ENCODE results near the gene RNGTT. TPM values are rescaled to one million over a fixed set of nuclear protein-coding genes. Genes with fewer than 3 reads are reported as not detected.

RNGTT gene
- total RNA-seq, 1 experiment from 2014 or later: 15.2 TPM

DNA sequence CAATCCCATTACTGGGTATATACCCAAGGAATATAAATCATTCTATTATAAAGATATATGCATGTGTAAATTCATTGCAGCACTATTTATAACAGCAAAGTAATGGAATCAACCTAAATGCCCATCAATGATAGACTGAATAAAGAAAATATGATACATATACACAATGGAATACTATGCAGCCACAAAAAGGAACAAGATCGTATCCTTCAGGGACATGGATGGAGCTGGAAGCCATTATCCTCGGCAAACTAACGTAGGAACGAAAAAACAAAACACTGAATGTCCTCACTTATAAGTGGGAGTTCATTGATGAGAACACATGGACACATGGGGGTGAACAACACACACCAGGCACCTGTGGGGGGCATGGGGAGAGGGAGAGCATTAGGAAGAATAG is 156.7 kb downstream of the RNGTT start:
- CTCF ChIA-PET: no interaction called here
- Histone ChIP-seq H3K79me2 (ENCODE audit: low read depth) (no peaks in the 10 kb centered on the region), H3K27me3 (ENCODE audit: insufficient read depth, low read depth) (no peaks in the 10 kb centered on the region), H3K36me3 (ENCODE audit: low read depth) (no peaks in the 10 kb centered on the region), H2AFZ (no peak overlapping the region), H4K20me1 (ENCODE audit: insufficient read depth) (no peaks in the 10 kb centered on the region), H3K9me2 (ENCODE audit: insufficient read depth) (no peaks in the 10 kb centered on the region), H3K4me3 (no peak overlapping the region), H3K9me3 (ENCODE audit: insufficient read depth, low read depth) (no peaks in the 10 kb centered on the region), H3K4me2 (no peak overlapping the region), H3F3A (ENCODE audit: insufficient read depth, low read depth) (no peaks in the 10 kb centered on the region), H3K27ac (no peak overlapping the region), H3K4me1 (replicated peaks; ENCODE audit: insufficient read depth) (no peaks in the 10 kb centered on the region)
- POLR2A ChIA-PET (ENCODE audit: unreplicated experiment): no interaction called here
- no TSS peak for BruUV-seq (replicated peaks)
- TF ChIP-seq EZH2 (IDR thresholded peaks at IDR 0.05; ENCODE audit: low read depth): no peak
- TF ChIP-seq, protein P1, sequence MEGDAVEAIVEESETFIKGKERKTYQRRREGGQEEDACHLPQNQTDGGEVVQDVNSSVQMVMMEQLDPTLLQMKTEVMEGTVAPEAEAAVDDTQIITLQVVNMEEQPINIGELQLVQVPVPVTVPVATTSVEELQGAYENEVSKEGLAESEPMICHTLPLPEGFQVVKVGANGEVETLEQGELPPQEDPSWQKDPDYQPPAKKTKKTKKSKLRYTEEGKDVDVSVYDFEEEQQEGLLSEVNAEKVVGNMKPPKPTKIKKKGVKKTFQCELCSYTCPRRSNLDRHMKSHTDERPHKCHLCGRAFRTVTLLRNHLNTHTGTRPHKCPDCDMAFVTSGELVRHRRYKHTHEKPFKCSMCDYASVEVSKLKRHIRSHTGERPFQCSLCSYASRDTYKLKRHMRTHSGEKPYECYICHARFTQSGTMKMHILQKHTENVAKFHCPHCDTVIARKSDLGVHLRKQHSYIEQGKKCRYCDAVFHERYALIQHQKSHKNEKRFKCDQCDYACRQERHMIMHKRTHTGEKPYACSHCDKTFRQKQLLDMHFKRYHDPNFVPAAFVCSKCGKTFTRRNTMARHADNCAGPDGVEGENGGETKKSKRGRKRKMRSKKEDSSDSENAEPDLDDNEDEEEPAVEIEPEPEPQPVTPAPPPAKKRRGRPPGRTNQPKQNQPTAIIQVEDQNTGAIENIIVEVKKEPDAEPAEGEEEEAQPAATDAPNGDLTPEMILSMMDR (conservative IDR thresholded peaks at IDR 0.05): no peak
- intact Hi-C loops (cut with micrococcal nuclease; ENCODE audit: unreplicated experiment): no loop called here
- DNase-seq: no peak

DNA sequence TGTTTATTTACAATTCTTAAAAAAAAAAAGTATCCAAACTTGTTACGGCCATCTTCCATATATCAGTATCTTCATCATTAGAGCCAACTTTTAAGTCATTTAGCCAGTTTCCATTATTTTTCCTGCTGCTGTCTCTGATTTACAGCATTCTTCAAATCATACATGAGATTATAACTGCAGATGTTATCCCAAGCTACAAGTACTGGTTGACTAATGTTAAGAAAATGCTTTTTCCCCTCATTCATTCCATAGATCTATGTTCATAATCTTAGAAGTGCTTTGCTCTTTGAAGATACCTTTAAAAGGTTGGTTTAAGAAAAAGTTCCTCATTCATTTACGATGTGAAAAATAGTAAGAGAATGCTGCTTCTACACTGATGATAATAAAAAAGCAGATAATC is 158.7 kb downstream of the RNGTT start:
- Histone ChIP-seq H3K9me2 (ENCODE audit: insufficient read depth) (no peaks in the 10 kb centered on the region), H3K79me2 (ENCODE audit: low read depth) (no peaks in the 10 kb centered on the region), H3K9me3 (ENCODE audit: insufficient read depth, low read depth) (no peaks in the 10 kb centered on the region), H3K4me3 (no peak overlapping the region), H3K27ac (no peak overlapping the region), H3K4me1 (replicated peaks; ENCODE audit: insufficient read depth) (no peaks in the 10 kb centered on the region), H3K4me2 (no peak overlapping the region), H3K36me3 (ENCODE audit: low read depth) (no peaks in the 10 kb centered on the region), H4K20me1 (ENCODE audit: insufficient read depth) (no peaks in the 10 kb centered on the region), H3K27me3 (ENCODE audit: insufficient read depth, low read depth) (no peaks in the 10 kb centered on the region), H2AFZ (no peak overlapping the region), H3F3A (ENCODE audit: insufficient read depth, low read depth) (no peaks in the 10 kb centered on the region)
- ChIA-PET POLR2A (ENCODE audit: unreplicated experiment) (interaction anchor here (0.7 kb wide), 1 partner anchor 52 kb away, joined by 4 read pairs; no protein-coding TSS in a partner anchor), CTCF (no interaction called here)
- BruUV-seq (replicated peaks): no TSS peak
- TF ChIP-seq EZH2 (IDR thresholded peaks at IDR 0.05; ENCODE audit: low read depth): no peak
- TF ChIP-seq, protein P1 (conservative IDR thresholded peaks at IDR 0.05): no peak
- no peak for DNase-seq
- intact Hi-C loops (cut with micrococcal nuclease; ENCODE audit: unreplicated experiment): no loop called here

DNA sequence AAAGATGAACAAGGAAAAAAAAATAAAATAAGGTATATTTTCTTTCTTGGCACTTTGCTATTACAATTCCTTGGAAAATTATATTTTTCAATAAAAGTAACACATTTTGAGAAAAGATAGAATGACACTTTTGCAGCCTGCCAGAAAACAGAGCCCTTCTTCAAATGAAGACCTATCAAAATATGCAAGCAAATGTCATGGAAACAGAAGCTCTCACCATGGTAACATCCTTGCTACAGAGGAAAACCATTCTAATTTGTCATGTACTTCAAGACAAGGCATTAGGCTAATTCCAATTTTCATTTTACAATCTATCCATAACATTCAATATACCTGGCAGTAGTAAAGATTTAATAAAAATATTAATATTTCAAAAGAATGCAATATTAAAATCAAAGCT is 177.9 kb downstream of the RNGTT start:
- BruUV-seq (replicated peaks): no TSS peak
- ChIA-PET POLR2A (ENCODE audit: unreplicated experiment) (no interaction called here), CTCF (no interaction called here)
- intact Hi-C loops (cut with micrococcal nuclease; ENCODE audit: unreplicated experiment): no loop called here
- Histone ChIP-seq H3K27me3 (ENCODE audit: insufficient read depth, low read depth) (no peaks in the 10 kb centered on the region), H3K9me2 (ENCODE audit: insufficient read depth) (no peaks in the 10 kb centered on the region), H3K36me3 (ENCODE audit: low read depth) (no peaks in the 10 kb centered on the region), H3F3A (ENCODE audit: insufficient read depth, low read depth) (no peaks in the 10 kb centered on the region), H4K20me1 (ENCODE audit: insufficient read depth) (no peaks in the 10 kb centered on the region), H3K4me2 (no peak overlapping the region), H3K9me3 (ENCODE audit: insufficient read depth, low read depth) (no peaks in the 10 kb centered on the region), H3K27ac (no peak overlapping the region), H2AFZ (no peak overlapping the region), H3K4me3 (no peak overlapping the region), H3K4me1 (replicated peaks; ENCODE audit: insufficient read depth) (no peaks in the 10 kb centered on the region), H3K79me2 (ENCODE audit: low read depth) (no peaks in the 10 kb centered on the region)
- DNase-seq: no peak
- TF ChIP-seq, protein P1 (conservative IDR thresholded peaks at IDR 0.05): no peak
- TF ChIP-seq EZH2 (IDR thresholded peaks at IDR 0.05; ENCODE audit: low read depth): no peak
